GM21576 (cell line): ENCODE data around the gene PTPRN2.
"Not testable (repeated sequence)": the region's sequence is repeated elsewhere in the genome, so short reads cannot be mapped to it uniquely, and the experiment has no call there.

Experiments used
- ATAC-seq: cut with Tn5 transposase; IDR thresholded peaks from one replicate; pipeline ENCODE4 v1.9.1; 2021; ENCODE audit warnings: mild to moderate bottlenecking, moderate library complexity; ENCODE audit not compliant: unreplicated experiment

Gene PTPRN2

GRCh38 chr7:158425676-158426075, 161.9 kb downstream of the PTPRN2 start:
- ATAC-seq: not testable (repeated sequence)

GRCh38 chr7:158424531-158424930, 163.1 kb downstream of the PTPRN2 start:
- no peak for ATAC-seq

GRCh38 chr7:158424011-158424410, 163.6 kb downstream of the PTPRN2 start:
- no peak for ATAC-seq

- no peak for ATAC-seq
Measured at GRCh38 chr7:158422887-158423560, 164.6 kb downstream of the PTPRN2 start.

GRCh38 chr7:158422196-158422886, 165.3 kb downstream of the PTPRN2 start:
- ATAC-seq: no peak

- ATAC-seq: no peak
Measured at GRCh38 chr7:158421361-158421760, 166.3 kb downstream of the PTPRN2 start.

- ATAC-seq: no peak
Measured at GRCh38 chr7:158420591-158421340, 166.9 kb downstream of the PTPRN2 start.

GRCh38 chr7:158419238-158419785, 168.3 kb downstream of the PTPRN2 start:
- no peak for ATAC-seq

GRCh38 chr7:158418395-158418794, 169.2 kb downstream of the PTPRN2 start:
- not testable (repeated sequence) for ATAC-seq

- ATAC-seq: no peak
Measured at GRCh38 chr7:158416283-158416933, 171.2 kb downstream of the PTPRN2 start.

GRCh38 chr7:158415316-158415715, 172.3 kb downstream of the PTPRN2 start:
- no peak for ATAC-seq

GRCh38 chr7:158414486-158414961, 173.1 kb downstream of the PTPRN2 start:
- no peak for ATAC-seq

- no peak for ATAC-seq
Measured at GRCh38 chr7:158414002-158414401, 173.6 kb downstream of the PTPRN2 start.

GRCh38 chr7:158411232-158411950, 176.2 kb downstream of the PTPRN2 start:
- ATAC-seq: no peak

- no peak for ATAC-seq
Measured at GRCh38 chr7:158410720-158411119, 176.9 kb downstream of the PTPRN2 start.

GRCh38 chr7:158409816-158410330, 177.8 kb downstream of the PTPRN2 start:
- no peak for ATAC-seq

GRCh38 chr7:158409120-158409519, 178.5 kb downstream of the PTPRN2 start:
- no peak for ATAC-seq

GRCh38 chr7:158408318-158408920, 179.2 kb downstream of the PTPRN2 start:
- ATAC-seq: no peak

- ATAC-seq: no peak
Measured at GRCh38 chr7:158407581-158408317, 179.9 kb downstream of the PTPRN2 start.
